HG03457 (cell line): ENCODE measurements around the gene RANBP1.

Experiments
- ATAC-seq: cut with Tn5 transposase; IDR thresholded peaks from one replicate; pipeline ENCODE4 v1.9.1; 2021; ENCODE audit warnings: moderate number of reproducible peaks; ENCODE audit not compliant: unreplicated experiment

The RANBP1 gene

GRCh38 chr22:20135806-20136602, 20.1 kb downstream of the RANBP1 start:
- no peak for ATAC-seq

- ATAC-seq: no peak
These were observed 20.6 kb downstream of the RANBP1 start for GRCh38 chr22:20136603-20136873.

- ATAC-seq: no peak
These were observed 21.2 kb downstream of the RANBP1 start for GRCh38 chr22:20137113-20137512.

GRCh38 chr22:20137671-20138416, 21.9 kb downstream of the RANBP1 start:
- ATAC-seq: no peak

GRCh38 chr22:20138417-20138738, 22.5 kb downstream of the RANBP1 start:
- ATAC-seq: no peak

GRCh38 chr22:20138868-20139267, 23.0 kb downstream of the RANBP1 start:
- ATAC-seq: no peak

GRCh38 chr22:20139391-20140106, 23.6 kb downstream of the RANBP1 start:
- no peak for ATAC-seq

- ATAC-seq: no peak
These were observed 24.2 kb downstream of the RANBP1 start for GRCh38 chr22:20140107-20140445.

GRCh38 chr22:20140521-20140964, 24.6 kb downstream of the RANBP1 start:
- ATAC-seq: no peak

- ATAC-seq: no peak
These were observed 25.5 kb downstream of the RANBP1 start for GRCh38 chr22:20141186-20142077.

GRCh38 chr22:20142711-20143621, 27.1 kb downstream of the RANBP1 start:
- ATAC-seq: no peak

GRCh38 chr22:20143883-20144665, 28.2 kb downstream of the RANBP1 start:
- no peak for ATAC-seq

- no peak for ATAC-seq
These were observed 29.4 kb downstream of the RANBP1 start for GRCh38 chr22:20145206-20145831.

GRCh38 chr22:20145832-20146223, 29.9 kb downstream of the RANBP1 start:
- ATAC-seq: no peak

GRCh38 chr22:20146777-20147176, 30.9 kb downstream of the RANBP1 start:
- ATAC-seq: no peak

- no peak for ATAC-seq
These were observed 31.5 kb downstream of the RANBP1 start for GRCh38 chr22:20147237-20147988.

GRCh38 chr22:20148414-20148813, 32.5 kb downstream of the RANBP1 start:
- ATAC-seq: no peak
